WTC11 (cell line): Measurements from ENCODE around the gene LUC7L3. TPM values are rescaled to one million over a fixed set of nuclear protein-coding genes. Genes with fewer than 3 reads are reported as not detected.

Experiments used
- ATAC-seq: fragments of 200-7000 bp; cut with Tn5 transposase; 2 replicates; pipeline ENCODE4 v1.10.0; 2021; ENCODE audit warnings: mild to moderate bottlenecking, moderate library complexity
- CTCF ChIA-PET: fragments of 300-600 bp; sonication (Branson Sonifier 250); formaldehyde crosslinking; loops from one replicate; lab custom pipeline; 2021; ENCODE audit warnings: antibody characterized with exemption; lab: Charles Lee
- POLR2A ChIA-PET: fragments of 350-600 bp; sonication (Branson Sonifier 250); formaldehyde crosslinking; loops from one replicate; lab custom pipeline; 2021; ENCODE audit warnings: antibody characterized with exemption; lab: Charles Lee
- DNase-seq: peaks from one replicate; pipeline ENCODE4 v3.0.0; 2021; ENCODE audit warnings: low spot score
- H3K27ac Mint-ChIP-seq: 2 replicates; pipeline ENCODE4 v1.8.0; 2021; ENCODE audit warnings: mixed read lengths
- H3K27me3 Mint-ChIP-seq: 2 replicates; pipeline ENCODE4 v1.8.0; 2021; ENCODE audit warnings: low read depth, mild to moderate bottlenecking, moderate library complexity, mixed read lengths
- H3K36me3 Mint-ChIP-seq: 2 replicates; pipeline ENCODE4 v1.8.0; 2021; ENCODE audit warnings: mixed read lengths
- H3K4me1 Mint-ChIP-seq: 2 replicates; pipeline ENCODE4 v1.8.0; 2022; ENCODE audit warnings: mixed read lengths
- H3K4me3 Mint-ChIP-seq: 2 replicates; pipeline ENCODE4 v1.8.0; 2021; ENCODE audit warnings: mild to moderate bottlenecking, moderate library complexity, mixed read lengths
- H3K9me3 Mint-ChIP-seq: 2 replicates; pipeline ENCODE4 v1.8.0; 2021; ENCODE audit warnings: mixed read lengths
- AR ChIP-seq: fragments of 250-450 bp; sonication (Bioruptor Pico); IDR thresholded peaks from 2 replicates; pipeline ENCODE4 v1.9.0; 2021; ENCODE audit warnings: mild to moderate bottlenecking
- ARID4B ChIP-seq: sonication (generic); formaldehyde crosslinking; IDR thresholded peaks from 2 replicates; pipeline ENCODE4 v1.8.0; 2023; ENCODE audit warnings: missing genetic modification reagents, mild to moderate bottlenecking, borderline replicate concordance
- ATF2 ChIP-seq: sonication (generic); formaldehyde crosslinking; IDR thresholded peaks from 2 replicates; pipeline ENCODE4 v1.8.1; 2022; ENCODE audit warnings: low read depth, missing genetic modification reagents, borderline replicate concordance
- ATF3 ChIP-seq: sonication (generic); formaldehyde crosslinking; conservative IDR thresholded peaks from 2 replicates; pipeline ENCODE4 v1.8.1; 2022; ENCODE audit warnings: mild to moderate bottlenecking, missing genetic modification reagents
- E2F1 ChIP-seq: sonication (generic); formaldehyde crosslinking; IDR thresholded peaks from 2 replicates; pipeline ENCODE4 v1.8.0; 2022; ENCODE audit warnings: mild to moderate bottlenecking, missing genetic modification reagents
- ESRRA ChIP-seq: sonication (generic); formaldehyde crosslinking; IDR thresholded peaks from 2 replicates; pipeline ENCODE4 v1.8.1; 2022; ENCODE audit warnings: mild to moderate bottlenecking, missing genetic modification reagents, borderline replicate concordance
- ETV6 ChIP-seq: sonication (generic); formaldehyde crosslinking; IDR thresholded peaks from 2 replicates; pipeline ENCODE4 v1.8.1; 2022; ENCODE audit warnings: mild to moderate bottlenecking, missing genetic modification reagents
- GRHL2 ChIP-seq: fragments of 250-450 bp; sonication (Bioruptor Pico); IDR thresholded peaks from 2 replicates; pipeline ENCODE4 v1.8.0; 2022; ENCODE audit warnings: mild to moderate bottlenecking, moderate library complexity; ENCODE audit not compliant: insufficient replicate concordance, severe bottlenecking
- GTF2I ChIP-seq: fragments of 250-450 bp; sonication (Bioruptor Pico); conservative IDR thresholded peaks from 2 replicates; pipeline ENCODE4 v1.4.0; 2021; ENCODE audit warnings: mild to moderate bottlenecking
- IRF1 ChIP-seq: sonication (generic); formaldehyde crosslinking; IDR thresholded peaks from 2 replicates; pipeline ENCODE4 v1.8.0; 2023; ENCODE audit warnings: missing genetic modification reagents
- MYBL2 ChIP-seq: sonication (generic); formaldehyde crosslinking; IDR thresholded peaks from 2 replicates; pipeline ENCODE4 v1.8.1; 2023; ENCODE audit warnings: mild to moderate bottlenecking, moderate library complexity, missing genetic modification reagents
- NFYB ChIP-seq: sonication (generic); formaldehyde crosslinking; conservative IDR thresholded peaks from 2 replicates; pipeline ENCODE4 v1.8.0; 2022; ENCODE audit warnings: low read depth, missing genetic modification reagents
- PREB ChIP-seq: sonication (generic); formaldehyde crosslinking; IDR thresholded peaks from 2 replicates; pipeline ENCODE4 v1.8.1; 2022; ENCODE audit warnings: mild to moderate bottlenecking, missing genetic modification reagents, moderate library complexity, borderline replicate concordance
- PRRX2 ChIP-seq: fragments of 250-450 bp; sonication (Bioruptor Pico); IDR thresholded peaks from 2 replicates; pipeline ENCODE4 v1.8.0; 2021; ENCODE audit warnings: mild to moderate bottlenecking
- TEAD1 ChIP-seq: sonication (generic); formaldehyde crosslinking; IDR thresholded peaks from 2 replicates; pipeline ENCODE4 v1.8.0; 2022; ENCODE audit warnings: mild to moderate bottlenecking, missing genetic modification reagents
- ZNF121 ChIP-seq: sonication (generic); formaldehyde crosslinking; IDR thresholded peaks from 2 replicates; pipeline ENCODE4 v1.8.0; 2023; ENCODE audit warnings: missing genetic modification reagents
- ZNF138 ChIP-seq: sonication (generic); formaldehyde crosslinking; conservative IDR thresholded peaks from 2 replicates; pipeline ENCODE4 v1.8.1; 2022; ENCODE audit warnings: mild to moderate bottlenecking, moderate library complexity, missing genetic modification reagents
- ZNF263 ChIP-seq: sonication (generic); formaldehyde crosslinking; IDR thresholded peaks from 2 replicates; pipeline ENCODE4 v1.8.1; 2022; ENCODE audit warnings: low read depth, mild to moderate bottlenecking, moderate library complexity, missing genetic modification reagents
- total RNA-seq: library from RNA; stranded (reverse); gene quantifications from 3 replicates; pipeline ENCODE4 v1.2.3, GENCODE V29; 2021

LUC7L3 gene
- total RNA-seq, 1 experiment from 2014 or later = 190 TPM

- TF ChIP-seq IRF1 = no peak
- no peak for TF ChIP-seq E2F1 (CRISPR knock-in tag)
- no peak for TF ChIP-seq PRRX2
- TF ChIP-seq ATF2 (CRISPR knock-in tag) = no peak
- TF ChIP-seq TEAD1 (CRISPR knock-in tag) = no peak
- TF ChIP-seq GRHL2 (CRISPR knock-in tag) = no peak
- TF ChIP-seq MYBL2 = no peak
- TF ChIP-seq, all 79 proteins: peak for 0
- DNase-seq (no peak), ATAC-seq (no peak)
- no peaks in the 10 kb centered on the region for H3K36me3 Mint-ChIP-seq
- H3K4me3 Mint-ChIP-seq = no peak overlapping the region
- no peaks in the 10 kb centered on the region for H3K27me3 Mint-ChIP-seq
- no peak overlapping the region for H3K27ac Mint-ChIP-seq
- H3K4me1 Mint-ChIP-seq = no peaks in the 10 kb centered on the region; the same call in 1 of the 2 replicates
- POLR2A ChIA-PET = no interaction called here
- H3K9me3 Mint-ChIP-seq = no peaks in the 10 kb centered on the region
- CTCF ChIA-PET = interaction anchor here (1.2 to 2.7 kb wide), 3 partner anchors 27 to 73 kb away, joined by 3 to 12 read pairs (median 5); no protein-coding TSS in a partner anchor
These were observed 59.6 kb downstream of the LUC7L3 start for GRCh38 chr17:50778988-50779387.

GRCh38 chr17:50779747-50780353 is 60.4 kb downstream of the LUC7L3 start:
- DNase-seq = no peak
- H3K27me3 Mint-ChIP-seq = no peaks in the 10 kb centered on the region
- no peak overlapping the region for H3K27ac Mint-ChIP-seq
- H3K36me3 Mint-ChIP-seq = no peaks in the 10 kb centered on the region
- H3K4me1 Mint-ChIP-seq = no peaks in the 10 kb centered on the region; the same call in 1 of the 2 replicates
- no peaks in the 10 kb centered on the region for H3K9me3 Mint-ChIP-seq
- ChIA-PET POLR2A (interaction anchor here (0.7 kb wide), 1 partner anchor 14 kb away, joined by 3 read pairs; no protein-coding TSS in a partner anchor), CTCF (interaction anchor here (0.7 to 2.7 kb wide), 6 partner anchors 26 to 229 kb away, joined by 3 to 12 read pairs (median 4); no protein-coding TSS in a partner anchor)
- no peak overlapping the region for H3K4me3 Mint-ChIP-seq
- ATAC-seq = no peak
- TF ChIP-seq ATF3 (CRISPR knock-in tag) = no peak
- TF ChIP-seq ZNF121 = no peak
- no peak for TF ChIP-seq ETV6 (CRISPR knock-in tag)
- TF ChIP-seq ARID4B (CRISPR knock-in tag) = no peak
- no peak for TF ChIP-seq ZNF138 (CRISPR knock-in tag)

- Mint-ChIP-seq H3K4me3 (no peak overlapping the region), H3K4me1 (no peaks in the 10 kb centered on the region; the same call in 1 of the 2 replicates), H3K36me3 (no peaks in the 10 kb centered on the region), H3K27me3 (no peaks in the 10 kb centered on the region), H3K27ac (no peak overlapping the region), H3K9me3 (no peaks in the 10 kb centered on the region)
- CTCF ChIA-PET = interaction anchor here (1.1 to 6.5 kb wide), 2 partner anchors 60 to 61 kb away, joined by 5 to 233 read pairs; no protein-coding TSS in a partner anchor
- ATAC-seq (no peak), DNase-seq (no peak)
- POLR2A ChIA-PET = no interaction called here
- TF ChIP-seq AR (no peak), MYBL2 (no peak), ZNF263 (CRISPR knock-in tag) (no peak), NFYB (CRISPR knock-in tag) (no peak), GTF2I (no peak), ATF3 (CRISPR knock-in tag) (no peak), PREB (CRISPR knock-in tag) (no peak), ESRRA (CRISPR knock-in tag) (no peak)
These were observed 61.8 kb downstream of the LUC7L3 start for GRCh38 chr17:50781167-50781566.
